ENCODE results near the gene KNDC1.

KNDC1 gene

GRCh38 chr10:133127291-133128125, 32.5 kb upstream of the KNDC1 start:
- Histone ChIP-seq H2AFZ (ENCODE audit: low read depth, low read length) (no peak overlapping the region), H3K4me1 (ENCODE audit: low read length) (no peaks in the 10 kb centered on the region), H3K27me3 (ENCODE audit: low read depth, low read length) (no peaks in the 10 kb centered on the region), H3K9me3 (ENCODE audit: insufficient read depth, low read length) (no peaks in the 10 kb centered on the region), H3K4me3 (ENCODE audit: low read length) (no peak overlapping the region), H4K20me1 (ENCODE audit: insufficient read depth, low read length) (no peaks in the 10 kb centered on the region), H3K79me2 (ENCODE audit: low read length) (no peaks in the 10 kb centered on the region), H3K27ac (ENCODE audit: low read length) (no peak overlapping the region), H3K36me3 (replicated peaks; ENCODE audit: low read depth, low read length) (no peaks in the 10 kb centered on the region), H3K9ac (ENCODE audit: low read length) (no peak overlapping the region), H3K4me2 (ENCODE audit: low read length) (no peak overlapping the region)
- no peak for TF ChIP-seq CTCF (IDR thresholded peaks at IDR 0.05; ENCODE audit: low read depth, low read length)
- TF ChIP-seq EZH2phosphoT487 (IDR thresholded peaks at IDR 0.05; ENCODE audit: low read depth), result no peak

GRCh38 chr10:133128126-133129070, 31.6 kb upstream of the KNDC1 start:
- Histone ChIP-seq H2AFZ (ENCODE audit: low read depth, low read length) (no peak overlapping the region), H3K9me3 (ENCODE audit: insufficient read depth, low read length) (no peaks in the 10 kb centered on the region), H3K9ac (ENCODE audit: low read length) (no peak overlapping the region), H4K20me1 (ENCODE audit: insufficient read depth, low read length) (no peaks in the 10 kb centered on the region), H3K27me3 (ENCODE audit: low read depth, low read length) (no peaks in the 10 kb centered on the region), H3K36me3 (replicated peaks; ENCODE audit: low read depth, low read length) (no peaks in the 10 kb centered on the region), H3K4me1 (ENCODE audit: low read length) (no peaks in the 10 kb centered on the region), H3K4me3 (ENCODE audit: low read length) (no peak overlapping the region), H3K4me2 (ENCODE audit: low read length) (no peak overlapping the region), H3K27ac (ENCODE audit: low read length) (no peak overlapping the region), H3K79me2 (ENCODE audit: low read length) (no peaks in the 10 kb centered on the region)
- TF ChIP-seq EZH2phosphoT487 (IDR thresholded peaks at IDR 0.05; ENCODE audit: low read depth) (no peak), CTCF (IDR thresholded peaks at IDR 0.05; ENCODE audit: low read depth, low read length) (no peak)

GRCh38 chr10:133129071-133129858, 30.8 kb upstream of the KNDC1 start:
- Histone ChIP-seq H3K9me3 (ENCODE audit: insufficient read depth, low read length) (no peaks in the 10 kb centered on the region), H3K36me3 (replicated peaks; ENCODE audit: low read depth, low read length) (no peaks in the 10 kb centered on the region), H3K27ac (ENCODE audit: low read length) (no peak overlapping the region), H3K4me3 (ENCODE audit: low read length) (no peak overlapping the region), H3K9ac (ENCODE audit: low read length) (no peak overlapping the region), H3K4me1 (ENCODE audit: low read length) (no peaks in the 10 kb centered on the region), H4K20me1 (ENCODE audit: insufficient read depth, low read length) (no peaks in the 10 kb centered on the region), H3K79me2 (ENCODE audit: low read length) (no peaks in the 10 kb centered on the region), H3K4me2 (ENCODE audit: low read length) (no peak overlapping the region), H2AFZ (ENCODE audit: low read depth, low read length) (no peak overlapping the region), H3K27me3 (ENCODE audit: low read depth, low read length) (no peaks in the 10 kb centered on the region)
- TF ChIP-seq EZH2phosphoT487 (IDR thresholded peaks at IDR 0.05; ENCODE audit: low read depth) (no peak), CTCF (IDR thresholded peaks at IDR 0.05; ENCODE audit: low read depth, low read length) (no peak)
